Measurements from ENCODE around the gene LRIG1.

LRIG1 gene

GRCh38 chr3:66489581-66489980 is 11.2 kb downstream of the LRIG1 start:
- CTCF ChIA-PET = interaction anchor here (1.4 to 2.9 kb wide), 2 partner anchors 11 to 82 kb away, joined by 3 to 15 read pairs; no protein-coding TSS in a partner anchor
- H3K4me3 ChIP-seq (ENCODE audit: control insufficient read depth in 1 of 7, extremely low read depth in 1 of 7, insufficient read depth in 4 of 7, low read depth in 2 of 7, low read length in 6 of 7) = no peak overlapping the region
- no peaks in the 10 kb centered on the region for H3K27me3 ChIP-seq (replicated peaks in 2 of 5; ENCODE audit: control insufficient read depth in 4 of 5, insufficient read depth in 5 of 5, low read length in 4 of 5)
- H3K4me1 ChIP-seq (ENCODE audit: control extremely low read depth in 1 of 4, control insufficient read depth in 4 of 4, insufficient read depth in 4 of 4, low read length in 3 of 4) = peaks cover 0 to 37% (median 19%) of the 10 kb centered on the region in 4 experiments
- no peak for DNase-seq
- no peak overlapping the region for H3K27ac ChIP-seq (ENCODE audit: insufficient read depth in 1 of 2, low read depth in 1 of 2, low read length in 2 of 2, poor library complexity in 1 of 2, severe bottlenecking in 2 of 2)
- H3K9me3 ChIP-seq (ENCODE audit: control extremely low read depth in 1 of 5, control insufficient read depth in 4 of 5, insufficient read depth in 2 of 5, low read depth in 1 of 5, low read length in 4 of 5) = no peaks in the 10 kb centered on the region
- no peaks in the 10 kb centered on the region for H3K36me3 ChIP-seq (ENCODE audit: control insufficient read depth in 4 of 4, insufficient read depth in 4 of 4, low read length in 3 of 4)
- POLR2A ChIA-PET = no interaction called here
- WGBS (ENCODE audit: insufficient coverage) = 80% methylated on average over 1 of the region's 4 CpGs

GRCh38 chr3:66489115-66489514 is 11.7 kb downstream of the LRIG1 start:
- Histone ChIP-seq H3K36me3 (ENCODE audit: control insufficient read depth in 4 of 4, insufficient read depth in 4 of 4, low read length in 3 of 4) (no peaks in the 10 kb centered on the region), H3K27ac (ENCODE audit: insufficient read depth in 1 of 2, low read depth in 1 of 2, low read length in 2 of 2, poor library complexity in 1 of 2, severe bottlenecking in 2 of 2) (no peak overlapping the region), H3K4me3 (ENCODE audit: control insufficient read depth in 1 of 7, extremely low read depth in 1 of 7, insufficient read depth in 4 of 7, low read depth in 2 of 7, low read length in 6 of 7) (no peak overlapping the region), H3K9me3 (ENCODE audit: control extremely low read depth in 1 of 5, control insufficient read depth in 4 of 5, insufficient read depth in 2 of 5, low read depth in 1 of 5, low read length in 4 of 5) (no peaks in the 10 kb centered on the region), H3K4me1 (ENCODE audit: control extremely low read depth in 1 of 4, control insufficient read depth in 4 of 4, insufficient read depth in 4 of 4, low read length in 3 of 4) (peaks cover 0 to 35% (median 19%) of the 10 kb centered on the region in 4 experiments), H3K27me3 (replicated peaks in 2 of 5; ENCODE audit: control insufficient read depth in 4 of 5, insufficient read depth in 5 of 5, low read length in 4 of 5) (no peaks in the 10 kb centered on the region)
- 100% methylated on average over 1 of the region's 2 CpGs for WGBS (ENCODE audit: insufficient coverage)
- ChIA-PET POLR2A (no interaction called here), CTCF (interaction anchor here (1.0 to 1.4 kb wide), 2 partner anchors 11 to 21 kb away, joined by 3 read pairs; no protein-coding TSS in a partner anchor)
- no peak for DNase-seq

- Histone ChIP-seq H3K4me1 (ENCODE audit: control extremely low read depth in 1 of 4, control insufficient read depth in 4 of 4, insufficient read depth in 4 of 4, low read length in 3 of 4) (peaks cover 1 to 39% (median 20%) of the 10 kb centered on the region in 4 experiments), H3K27ac (ENCODE audit: insufficient read depth in 1 of 2, low read depth in 1 of 2, low read length in 2 of 2, poor library complexity in 1 of 2, severe bottlenecking in 2 of 2) (no peak overlapping the region), H3K27me3 (replicated peaks in 2 of 5; ENCODE audit: control insufficient read depth in 4 of 5, insufficient read depth in 5 of 5, low read length in 4 of 5) (no peaks in the 10 kb centered on the region), H3K9me3 (ENCODE audit: control extremely low read depth in 1 of 5, control insufficient read depth in 4 of 5, insufficient read depth in 2 of 5, low read depth in 1 of 5, low read length in 4 of 5) (no peaks in the 10 kb centered on the region), H3K4me3 (ENCODE audit: control insufficient read depth in 1 of 7, extremely low read depth in 1 of 7, insufficient read depth in 4 of 7, low read depth in 2 of 7, low read length in 6 of 7) (no peak overlapping the region), H3K36me3 (ENCODE audit: control insufficient read depth in 4 of 4, insufficient read depth in 4 of 4, low read length in 3 of 4) (no peaks in the 10 kb centered on the region)
- ChIA-PET POLR2A (no interaction called here), CTCF (interaction anchor here (1.0 to 1.3 kb wide), 2 partner anchors 21 to 33 kb away, joined by 3 read pairs; no protein-coding TSS in a partner anchor)
- WGBS (ENCODE audit: insufficient coverage) = 92% methylated on average over 3 of the region's 4 CpGs
- no peak for DNase-seq
Observed at GRCh38 chr3:66488492-66488891, 12.3 kb downstream of the LRIG1 start.

GRCh38 chr3:66487465-66487864 is 13.4 kb downstream of the LRIG1 start:
- H3K36me3 ChIP-seq (ENCODE audit: control insufficient read depth in 4 of 4, insufficient read depth in 4 of 4, low read length in 3 of 4) = no peaks in the 10 kb centered on the region
- no peak for DNase-seq
- 91% methylated on average over 5 of the region's 5 CpGs for WGBS (ENCODE audit: insufficient coverage)
- no peaks in the 10 kb centered on the region for H3K27me3 ChIP-seq (replicated peaks in 2 of 5; ENCODE audit: control insufficient read depth in 4 of 5, insufficient read depth in 5 of 5, low read length in 4 of 5)
- H3K4me1 ChIP-seq (ENCODE audit: control extremely low read depth in 1 of 4, control insufficient read depth in 4 of 4, insufficient read depth in 4 of 4, low read length in 3 of 4) = peaks cover 4 to 36% (median 21%) of the 10 kb centered on the region in 4 experiments
- ChIA-PET CTCF (interaction anchor here (0.8 to 1.3 kb wide), 3 partner anchors 12 to 32 kb away, joined by 3 read pairs; no protein-coding TSS in a partner anchor), POLR2A (interaction anchor here (0.6 kb wide), 1 partner anchor 36 kb away, joined by 3 read pairs; no protein-coding TSS in a partner anchor)
- H3K9me3 ChIP-seq (ENCODE audit: control extremely low read depth in 1 of 5, control insufficient read depth in 4 of 5, insufficient read depth in 2 of 5, low read depth in 1 of 5, low read length in 4 of 5) = no peaks in the 10 kb centered on the region
- H3K4me3 ChIP-seq (ENCODE audit: control insufficient read depth in 1 of 7, extremely low read depth in 1 of 7, insufficient read depth in 4 of 7, low read depth in 2 of 7, low read length in 6 of 7) = no peak overlapping the region
- no peak overlapping the region for H3K27ac ChIP-seq (ENCODE audit: insufficient read depth in 1 of 2, low read depth in 1 of 2, low read length in 2 of 2, poor library complexity in 1 of 2, severe bottlenecking in 2 of 2)

GRCh38 chr3:66486646-66487045 is 14.2 kb downstream of the LRIG1 start:
- Histone ChIP-seq H3K36me3 (ENCODE audit: control insufficient read depth in 4 of 4, insufficient read depth in 4 of 4, low read length in 3 of 4) (no peaks in the 10 kb centered on the region), H3K27ac (ENCODE audit: insufficient read depth in 1 of 2, low read depth in 1 of 2, low read length in 2 of 2, poor library complexity in 1 of 2, severe bottlenecking in 2 of 2) (no peak overlapping the region), H3K27me3 (replicated peaks in 2 of 5; ENCODE audit: control insufficient read depth in 4 of 5, insufficient read depth in 5 of 5, low read length in 4 of 5) (no peaks in the 10 kb centered on the region), H3K4me3 (ENCODE audit: control insufficient read depth in 1 of 7, extremely low read depth in 1 of 7, insufficient read depth in 4 of 7, low read depth in 2 of 7, low read length in 6 of 7) (no peak overlapping the region), H3K4me1 (ENCODE audit: control extremely low read depth in 1 of 4, control insufficient read depth in 4 of 4, insufficient read depth in 4 of 4, low read length in 3 of 4) (peaks cover 12 to 36% (median 22%) of the 10 kb centered on the region in 4 experiments), H3K9me3 (ENCODE audit: control extremely low read depth in 1 of 5, control insufficient read depth in 4 of 5, insufficient read depth in 2 of 5, low read depth in 1 of 5, low read length in 4 of 5) (no peaks in the 10 kb centered on the region)
- WGBS (ENCODE audit: insufficient coverage) = 87% methylated on average over 3 of the region's 5 CpGs
- ChIA-PET POLR2A (no interaction called here), CTCF (interaction anchor here (0.8 to 1.0 kb wide), 3 partner anchors 8 to 13 kb away, joined by 3 read pairs; no protein-coding TSS in a partner anchor)
- DNase-seq = no peak

DNA sequence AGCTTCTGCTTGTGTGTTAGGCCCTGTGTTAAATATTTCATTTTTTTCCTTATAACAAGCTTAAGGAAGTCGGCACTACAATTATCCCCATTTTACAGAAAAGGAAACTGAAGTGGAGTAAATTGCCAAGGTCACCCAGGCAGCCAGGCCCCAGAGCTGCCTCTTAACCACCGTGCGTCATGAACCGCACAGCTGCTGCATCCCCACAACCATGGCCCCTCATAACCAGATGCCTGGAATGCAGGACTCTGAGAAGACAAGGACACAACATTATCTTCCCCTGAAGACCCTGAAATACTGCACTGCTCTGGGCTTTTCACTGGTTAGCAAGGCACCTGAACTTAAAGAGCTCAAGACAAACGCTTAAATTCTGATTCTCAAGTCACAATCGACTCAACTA is 14.6 kb downstream of the LRIG1 start:
- Histone ChIP-seq H3K4me1 (ENCODE audit: control extremely low read depth in 1 of 4, control insufficient read depth in 4 of 4, insufficient read depth in 4 of 4, low read length in 3 of 4) (peaks cover 16 to 39% (median 26%) of the 10 kb centered on the region in 4 experiments), H3K27me3 (replicated peaks in 2 of 5; ENCODE audit: control insufficient read depth in 4 of 5, insufficient read depth in 5 of 5, low read length in 4 of 5) (no peaks in the 10 kb centered on the region), H3K9me3 (ENCODE audit: control extremely low read depth in 1 of 5, control insufficient read depth in 4 of 5, insufficient read depth in 2 of 5, low read depth in 1 of 5, low read length in 4 of 5) (no peaks in the 10 kb centered on the region), H3K27ac (ENCODE audit: insufficient read depth in 1 of 2, low read depth in 1 of 2, low read length in 2 of 2, poor library complexity in 1 of 2, severe bottlenecking in 2 of 2) (no peak overlapping the region), H3K36me3 (ENCODE audit: control insufficient read depth in 4 of 4, insufficient read depth in 4 of 4, low read length in 3 of 4) (no peaks in the 10 kb centered on the region), H3K4me3 (ENCODE audit: control insufficient read depth in 1 of 7, extremely low read depth in 1 of 7, insufficient read depth in 4 of 7, low read depth in 2 of 7, low read length in 6 of 7) (no peak overlapping the region)
- no peak for DNase-seq
- WGBS (ENCODE audit: insufficient coverage) = 100% methylated on average over 5 of the region's 6 CpGs
- CTCF ChIA-PET = interaction anchor here (1.0 kb wide), 1 partner anchor 8 kb away, joined by 3 read pairs; no protein-coding TSS in a partner anchor
- POLR2A ChIA-PET = no interaction called here

GRCh38 chr3:66485291-66485968 is 15.4 kb downstream of the LRIG1 start:
- Histone ChIP-seq H3K27me3 (replicated peaks in 2 of 5; ENCODE audit: control insufficient read depth in 4 of 5, insufficient read depth in 5 of 5, low read length in 4 of 5) (no peaks in the 10 kb centered on the region), H3K4me3 (ENCODE audit: control insufficient read depth in 1 of 7, extremely low read depth in 1 of 7, insufficient read depth in 4 of 7, low read depth in 2 of 7, low read length in 6 of 7) (no peak overlapping the region), H3K36me3 (ENCODE audit: control insufficient read depth in 4 of 4, insufficient read depth in 4 of 4, low read length in 3 of 4) (no peaks in the 10 kb centered on the region), H3K27ac (ENCODE audit: insufficient read depth in 1 of 2, low read depth in 1 of 2, low read length in 2 of 2, poor library complexity in 1 of 2, severe bottlenecking in 2 of 2) (no peak overlapping the region), H3K9me3 (ENCODE audit: control extremely low read depth in 1 of 5, control insufficient read depth in 4 of 5, insufficient read depth in 2 of 5, low read depth in 1 of 5, low read length in 4 of 5) (no peaks in the 10 kb centered on the region), H3K4me1 (ENCODE audit: control extremely low read depth in 1 of 4, control insufficient read depth in 4 of 4, insufficient read depth in 4 of 4, low read length in 3 of 4) (peaks cover 23 to 44% (median 30%) of the 10 kb centered on the region in 4 experiments)
- DNase-seq = no peak
- ChIA-PET CTCF (interaction anchor here (1.0 to 3.0 kb wide), 3 partner anchors 9 to 19 kb away, joined by 3 to 19 read pairs (median 4); no protein-coding TSS in a partner anchor), POLR2A (no interaction called here)
- WGBS (ENCODE audit: insufficient coverage) = 93% methylated on average over 9 of the region's 12 CpGs
